Measurements from ENCODE around the gene MICOS13.

Gene MICOS13

DNA sequence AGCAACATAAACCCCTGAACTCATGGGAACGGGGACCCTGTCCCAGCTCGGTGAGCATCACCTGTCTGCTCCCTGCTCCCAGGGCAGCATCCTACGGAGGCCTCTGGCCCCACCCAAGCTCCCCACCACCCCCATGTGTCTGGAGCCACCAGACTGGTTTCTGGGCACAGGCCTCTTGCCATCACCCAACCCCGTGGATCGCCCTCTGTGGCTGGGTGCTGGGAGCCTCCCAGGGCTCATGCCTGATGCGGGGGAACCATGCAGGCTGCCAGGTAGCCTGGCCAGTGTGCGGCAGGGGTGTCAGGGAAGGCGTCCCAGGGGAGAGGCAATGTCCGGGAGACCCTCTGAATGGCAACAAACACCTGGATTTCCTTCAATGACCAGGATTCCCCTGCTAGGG, 2.7 kb downstream of the MICOS13 start:
- no peak for TF ChIP-seq CTCF (IDR thresholded peaks at IDR 0.05)

DNA sequence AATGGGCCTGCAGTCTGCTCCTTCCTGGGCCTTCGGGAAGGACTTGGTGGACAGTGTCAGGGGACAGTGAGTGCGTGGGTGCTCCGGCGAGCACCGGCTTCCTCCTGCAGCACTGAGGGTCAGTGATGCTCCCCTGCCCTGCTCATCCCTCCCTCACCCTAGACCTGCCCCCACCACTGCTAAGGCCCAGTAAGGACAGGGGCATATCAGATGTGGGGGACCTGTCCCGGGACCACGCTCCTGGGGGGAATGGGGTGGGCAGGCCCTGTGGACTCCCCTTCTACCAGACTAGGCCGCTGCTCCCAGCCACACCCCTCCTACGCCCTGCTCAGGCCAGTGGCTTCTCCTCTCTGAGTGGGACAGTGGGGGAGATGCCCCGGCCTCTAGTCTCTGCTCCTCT, 3.2 kb downstream of the MICOS13 start:
- TF ChIP-seq CTCF (IDR thresholded peaks at IDR 0.05) = no peak

DNA sequence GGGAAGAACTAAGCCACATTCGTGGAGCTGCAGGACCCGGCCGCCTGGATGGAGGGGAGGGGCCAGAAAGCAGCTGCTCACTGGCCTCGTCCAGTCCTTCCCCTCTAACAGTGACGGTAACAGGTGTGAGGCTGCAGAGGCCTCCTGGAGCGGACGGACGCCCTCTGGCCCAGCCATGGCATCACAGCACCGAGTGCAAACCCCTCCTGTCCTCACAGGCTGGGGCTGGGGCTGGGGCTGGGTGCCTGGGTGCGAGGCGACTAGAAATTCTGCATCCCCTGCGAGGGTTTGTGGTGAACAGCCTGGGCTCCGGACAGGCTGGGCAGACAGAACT, 3.6 kb downstream of the MICOS13 start:
- TF ChIP-seq CTCF (IDR thresholded peaks at IDR 0.05) = no peak

- no peak for TF ChIP-seq CTCF (IDR thresholded peaks at IDR 0.05)
Measured at GRCh38 chr19:5676105-5676771, 4.1 kb downstream of the MICOS13 start.

DNA sequence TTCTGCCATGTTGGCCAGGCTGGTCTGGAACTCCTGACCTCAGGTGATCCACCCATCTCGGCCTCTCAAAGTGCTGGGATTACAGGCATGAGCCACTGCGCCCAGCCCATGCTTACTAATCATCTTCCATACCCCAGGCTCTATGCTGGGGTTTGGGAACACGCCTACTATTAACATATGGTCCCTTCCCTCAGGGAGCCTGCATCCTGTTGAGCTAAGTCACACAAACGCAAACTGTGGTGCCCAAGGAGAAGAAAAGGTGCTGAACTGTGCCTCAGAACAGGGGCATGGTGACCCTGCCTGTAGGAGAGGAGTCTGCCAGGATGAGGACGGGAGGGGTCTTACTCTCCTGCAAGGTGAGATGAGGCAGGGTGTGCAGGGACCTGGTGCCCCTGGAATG, 5.6 kb downstream of the MICOS13 start:
- no peak for TF ChIP-seq CTCF (IDR thresholded peaks at IDR 0.05)

GRCh38 chr19:5673752-5674151, 6.6 kb downstream of the MICOS13 start:
- no peak for TF ChIP-seq CTCF (IDR thresholded peaks at IDR 0.05)

DNA sequence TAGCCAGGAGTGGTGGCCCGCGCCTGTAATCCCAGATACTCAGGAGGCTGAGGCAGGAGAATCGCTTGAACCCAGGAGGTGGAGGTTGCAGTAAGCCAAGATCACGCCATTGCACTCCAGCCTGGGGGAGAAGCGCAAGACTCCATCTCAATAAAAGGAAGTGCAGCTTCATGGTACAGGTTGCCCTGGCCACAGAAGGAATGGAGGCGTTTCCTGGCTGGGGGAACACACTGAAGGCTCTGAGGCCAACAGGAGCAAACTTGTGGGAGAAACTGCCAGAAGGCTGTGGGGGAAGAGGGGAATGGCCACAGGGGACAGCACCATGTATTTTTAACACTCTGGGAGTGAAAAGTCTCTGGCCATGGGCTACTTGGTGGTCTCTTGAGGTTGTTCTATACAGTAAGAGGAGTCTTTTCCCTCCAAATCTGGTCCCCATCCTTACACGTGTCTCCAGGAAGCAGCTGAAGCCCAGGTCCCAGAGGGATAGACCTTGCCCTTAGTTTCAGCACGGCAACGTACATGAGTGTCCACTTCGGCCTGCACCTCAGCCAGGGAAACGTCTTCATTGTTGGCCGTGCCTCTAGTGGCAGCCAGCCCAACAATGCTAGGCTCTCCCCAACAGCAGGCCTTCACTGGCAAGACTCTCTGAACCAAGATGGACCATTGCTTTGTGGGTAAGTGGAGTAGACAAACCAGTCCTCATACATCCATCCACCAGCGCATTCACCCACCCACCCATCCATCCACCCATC, 7.4 kb downstream of the MICOS13 start:
- no peak for TF ChIP-seq CTCF (IDR thresholded peaks at IDR 0.05)
